Fibroblast of lung (primary cell): ENCODE data around the gene ELMO1. TPM values are rescaled to one million over a fixed set of nuclear protein-coding genes. Genes with fewer than 3 reads are reported as not detected.

Experiments used
- DNase-seq, 2 donors: peaks; one replicate each; pipeline versions ENCODE4 v3.0.0 to v3.0.0-alpha.2; 2010; ENCODE audit warnings: low read depth in 2 of 2
- H2AFZ ChIP-seq: 2 replicates; pipeline ENCODE4 v1.5.1; 2012; ENCODE audit warnings: low read length, control low read depth, inconsistent platforms
- H3K27ac ChIP-seq: 2 replicates; pipeline ENCODE4 v1.5.1; 2011; ENCODE audit warnings: low read length, control low read depth; ENCODE audit not compliant: insufficient read depth
- H3K27me3 ChIP-seq: 2 replicates; pipeline ENCODE4 v1.5.1; 2011; ENCODE audit warnings: mild to moderate bottlenecking, low read length; ENCODE audit not compliant: control insufficient read depth, insufficient read depth
- H3K36me3 ChIP-seq: 2 replicates; pipeline ENCODE4 v1.5.1; 2011; ENCODE audit warnings: low read length; ENCODE audit not compliant: control insufficient read depth, insufficient read depth
- H3K4me1 ChIP-seq: 2 replicates; pipeline ENCODE4 v1.5.1; 2011; ENCODE audit warnings: low read length; ENCODE audit not compliant: control insufficient read depth, insufficient read depth; ENCODE audit errors: extremely low read depth
- H3K4me2 ChIP-seq: 2 replicates; pipeline ENCODE4 v1.5.1; 2011; ENCODE audit warnings: low read length, control low read depth; ENCODE audit not compliant: insufficient read depth; ENCODE audit errors: extremely low read depth
- H3K4me3 ChIP-seq, 4 experiments: fragments of 200-600 bp in 1 of 4; sonication (generic) in 1 of 4; replicated peaks in 1 of 4; 2 replicates each; pipeline ENCODE4 v1.5.1; 2011 to 2016; ENCODE audit warnings: low read length in 4 of 4, low read depth in 3 of 4, mild to moderate bottlenecking in 3 of 4, control low read depth in 2 of 4, inconsistent platforms in 1 of 4, mixed read lengths in 1 of 4; ENCODE audit not compliant: insufficient read depth in 1 of 4; ENCODE audit errors: control extremely low read depth in 1 of 4
- H3K79me2 ChIP-seq: 2 replicates; pipeline ENCODE4 v1.5.1; 2012; ENCODE audit warnings: mild to moderate bottlenecking, low read length, inconsistent platforms; ENCODE audit not compliant: control insufficient read depth, insufficient read depth
- H3K9ac ChIP-seq: 2 replicates; pipeline ENCODE4 v1.5.1; 2011; ENCODE audit warnings: mild to moderate bottlenecking, low read length, control low read depth; ENCODE audit not compliant: insufficient read depth
- H3K9me3 ChIP-seq: 2 replicates; pipeline ENCODE4 v1.5.1; 2012; ENCODE audit warnings: low read depth, low read length; ENCODE audit not compliant: control insufficient read depth, insufficient read depth
- H4K20me1 ChIP-seq: 2 replicates; pipeline ENCODE4 v1.5.1; 2011; ENCODE audit warnings: low read length; ENCODE audit not compliant: control insufficient read depth, insufficient read depth; ENCODE audit errors: extremely low read depth
- CTCF ChIP-seq, 2 donors: IDR thresholded peaks in 1 of 2; conservative IDR thresholded peaks in 1 of 2; 1 replicate in 1 of 2; 2 replicates in 1 of 2; pipeline ENCODE4 v1.5.1; 2011 to 2012; ENCODE audit warnings: low read length in 2 of 2, control low read depth in 1 of 2, inconsistent platforms in 1 of 2, low read depth in 1 of 2, mild to moderate bottlenecking in 1 of 2
- EZH2 ChIP-seq: IDR thresholded peaks from 2 replicates; pipeline ENCODE4 v1.5.1; 2012; ENCODE audit warnings: low read length, control low read depth, mild to moderate bottlenecking; ENCODE audit errors: missing control alignments
- polyA plus RNA-seq, 2 donors: library from polyadenylated mRNA; depleted of rRNA in 1 of 2; stranded (reverse) in 1 of 2; unstranded in 1 of 2; fragments of >200 nt; gene quantifications; 2 replicates each; pipeline ENCODE4 v1.2.1, GENCODE V29; 2011 to 2012; ENCODE audit warnings: missing spikeins in 1 of 2
- total RNA-seq: library from RNA; depleted of rRNA; stranded (reverse); fragments of >200 nt; gene quantifications from 2 replicates; pipeline ENCODE4 v1.2.1, GENCODE V29; 2014

The ELMO1 gene
- total and polyA plus RNA-seq, 2 donors (not counting 1 experiment from before 2014, with no cell fraction given) = 0.50 TPM; not detected in 1

- no peak overlapping the region for H3K27ac ChIP-seq
- H4K20me1 ChIP-seq = no peaks in the 10 kb centered on the region
- no peaks in the 10 kb centered on the region for H3K27me3 ChIP-seq
- H3K9me3 ChIP-seq = no peaks in the 10 kb centered on the region
- H2AFZ ChIP-seq = no peak overlapping the region
- no peak for DNase-seq
- H3K79me2 ChIP-seq = no peaks in the 10 kb centered on the region
- H3K4me3 ChIP-seq = no peak overlapping the region
- H3K4me1 ChIP-seq = no peaks in the 10 kb centered on the region
- H3K36me3 ChIP-seq = no peaks in the 10 kb centered on the region
- no peak overlapping the region for H3K4me2 ChIP-seq
- H3K9ac ChIP-seq = no peak overlapping the region
- TF ChIP-seq EZH2 (no peak), CTCF (conservative IDR thresholded peaks at IDR 0.05 in 1 of 2, IDR thresholded peaks at IDR 0.05 in 1 of 2; ENCODE audit: low read depth in 1 of 2, low read length in 2 of 2) (no peak)
Measured at GRCh38 chr7:37476428-37476827, 27.8 kb upstream of the ELMO1 start.

GRCh38 chr7:37475646-37476045, 27.0 kb upstream of the ELMO1 start:
- DNase-seq = no peak
- no peak overlapping the region for H3K9ac ChIP-seq
- no peaks in the 10 kb centered on the region for H4K20me1 ChIP-seq
- no peak for TF ChIP-seq EZH2
- TF ChIP-seq CTCF (conservative IDR thresholded peaks at IDR 0.05 in 1 of 2, IDR thresholded peaks at IDR 0.05 in 1 of 2; ENCODE audit: low read depth in 1 of 2, low read length in 2 of 2) = no peak
- no peaks in the 10 kb centered on the region for H3K79me2 ChIP-seq
- no peak overlapping the region for H3K27ac ChIP-seq
- no peaks in the 10 kb centered on the region for H3K9me3 ChIP-seq
- no peak overlapping the region for H2AFZ ChIP-seq
- no peak overlapping the region for H3K4me3 ChIP-seq
- H3K4me1 ChIP-seq = no peaks in the 10 kb centered on the region
- no peak overlapping the region for H3K4me2 ChIP-seq
- no peaks in the 10 kb centered on the region for H3K36me3 ChIP-seq
- H3K27me3 ChIP-seq = no peaks in the 10 kb centered on the region

- no peaks in the 10 kb centered on the region for H4K20me1 ChIP-seq
- no peaks in the 10 kb centered on the region for H3K27me3 ChIP-seq
- no peaks in the 10 kb centered on the region for H3K9me3 ChIP-seq
- no peak overlapping the region for H3K4me3 ChIP-seq
- TF ChIP-seq CTCF (conservative IDR thresholded peaks at IDR 0.05 in 1 of 2, IDR thresholded peaks at IDR 0.05 in 1 of 2; ENCODE audit: low read depth in 1 of 2, low read length in 2 of 2) (no peak), EZH2 (no peak)
- no peak overlapping the region for H3K27ac ChIP-seq
- no peaks in the 10 kb centered on the region for H3K79me2 ChIP-seq
- no peak overlapping the region for H2AFZ ChIP-seq
- no peak for DNase-seq
- no peaks in the 10 kb centered on the region for H3K4me1 ChIP-seq
- H3K36me3 ChIP-seq = no peaks in the 10 kb centered on the region
- no peak overlapping the region for H3K9ac ChIP-seq
- no peak overlapping the region for H3K4me2 ChIP-seq
Measured at GRCh38 chr7:37471619-37472018, 23.0 kb upstream of the ELMO1 start.
